ENCODE measurements around the gene S1PR3.

The S1PR3 gene

GRCh38 chr9:88969646-88970373, 21.5 kb upstream of the S1PR3 start:
- DNase-seq: no peak

DNA sequence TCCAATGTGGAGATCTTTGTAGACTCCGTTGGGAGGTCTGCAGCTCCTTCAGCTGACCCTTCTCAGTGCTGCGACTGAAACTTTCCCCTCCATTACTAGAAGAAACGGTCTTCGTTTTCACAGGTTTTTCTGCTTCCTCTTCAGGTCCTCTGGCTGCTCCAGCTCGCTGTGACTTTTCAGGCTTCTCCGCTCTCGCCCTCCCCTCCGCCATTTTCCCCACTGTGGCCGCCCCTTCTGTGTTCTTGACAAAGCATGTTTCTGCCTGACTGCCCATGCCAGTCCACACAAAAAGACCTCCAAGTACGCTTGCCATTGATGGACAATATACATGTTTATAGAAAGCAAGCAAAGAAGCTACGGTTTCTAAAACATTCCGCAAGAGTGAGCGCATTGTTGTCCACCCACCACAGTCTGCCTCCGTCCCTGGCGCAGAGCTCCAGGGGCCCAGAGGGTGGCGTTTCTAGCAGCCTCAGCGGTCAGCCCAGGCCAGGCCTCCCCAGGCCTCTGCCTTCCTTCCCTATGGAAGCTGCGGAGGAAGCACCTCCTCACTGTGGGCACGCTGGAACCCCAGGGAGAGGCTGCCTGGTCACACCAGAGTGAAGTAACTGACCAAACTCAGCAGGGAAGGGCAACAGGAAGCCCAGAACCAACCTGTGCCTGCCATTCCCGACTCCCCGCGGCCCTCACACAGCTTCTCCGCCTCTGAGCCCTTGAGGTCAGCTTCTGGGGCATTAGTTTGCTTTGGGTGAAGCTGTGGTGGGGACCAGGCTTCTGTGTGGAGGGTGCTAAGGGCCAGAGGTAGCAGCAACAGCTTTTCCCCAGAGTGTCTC, 19.9 kb upstream of the S1PR3 start:
- DNase-seq: no peak

DNA sequence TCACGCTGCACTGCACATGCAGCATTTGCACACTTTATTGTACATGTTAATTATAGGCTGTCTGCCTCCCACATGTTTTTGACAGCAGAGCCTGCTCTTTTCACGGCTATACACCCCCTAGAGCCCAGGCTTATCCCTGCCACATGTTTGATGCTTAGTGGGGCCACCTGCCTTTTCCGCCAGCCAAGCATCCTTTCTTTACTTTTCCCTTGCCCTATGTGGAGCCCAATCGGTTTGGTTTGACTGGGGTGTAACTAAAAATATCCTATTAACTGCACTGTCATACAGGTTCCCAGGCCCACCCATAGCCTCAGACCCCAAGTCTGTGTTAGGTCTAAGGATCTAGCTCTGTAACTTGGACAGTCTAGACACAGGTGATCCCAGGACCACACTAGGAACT, 18.9 kb upstream of the S1PR3 start:
- no peak for DNase-seq

GRCh38 chr9:88973281-88974045, 17.8 kb upstream of the S1PR3 start:
- no peak for DNase-seq

- no peak for DNase-seq
Measured at GRCh38 chr9:88974641-88975040, 16.6 kb upstream of the S1PR3 start.

DNA sequence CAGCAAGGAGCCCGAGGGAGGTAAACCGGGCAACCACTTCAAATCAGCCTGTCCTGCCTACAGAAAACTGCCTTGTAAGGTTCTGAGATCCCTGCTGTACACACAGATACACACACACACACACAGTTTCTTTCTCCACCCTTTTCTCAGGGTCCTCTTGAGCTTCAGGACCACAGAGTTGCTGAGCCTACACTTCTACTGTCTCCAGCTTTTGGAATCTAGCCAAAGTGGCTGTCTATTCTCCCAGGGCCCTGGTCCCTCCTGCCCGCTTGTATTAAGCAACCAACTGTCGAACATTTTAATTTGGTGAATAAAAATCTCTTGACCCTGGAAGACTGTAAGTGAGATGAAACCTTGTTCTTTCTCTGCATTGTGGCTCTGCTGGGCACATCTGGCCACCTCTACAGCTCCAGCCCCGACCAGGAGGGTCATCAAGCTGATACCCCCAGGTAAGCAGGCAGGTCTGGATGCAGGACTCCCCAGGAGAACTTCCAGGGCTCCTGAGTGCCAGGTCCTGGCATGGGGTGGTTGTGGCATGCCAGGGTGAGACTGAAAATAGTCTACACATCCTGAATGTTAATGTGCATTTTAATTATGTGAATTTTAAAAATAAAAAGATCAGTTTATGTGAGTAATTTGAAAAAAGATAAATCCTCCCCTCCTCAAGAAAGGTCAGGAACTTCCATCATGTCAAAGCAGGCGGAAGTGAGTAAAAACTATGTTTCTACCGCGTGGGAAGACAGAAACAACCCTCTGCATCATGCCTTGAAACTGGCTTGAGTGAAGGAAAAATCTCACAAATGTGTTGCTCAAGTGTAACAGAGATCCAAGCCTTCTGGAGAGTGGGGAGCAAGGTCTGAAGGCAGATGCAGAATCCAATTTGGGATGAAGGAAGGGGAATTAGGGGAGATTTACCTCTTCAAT, 15.0 kb upstream of the S1PR3 start:
- no peak for DNase-seq

- DNase-seq: no peak
Measured at GRCh38 chr9:88976890-88977257, 14.4 kb upstream of the S1PR3 start.

DNA sequence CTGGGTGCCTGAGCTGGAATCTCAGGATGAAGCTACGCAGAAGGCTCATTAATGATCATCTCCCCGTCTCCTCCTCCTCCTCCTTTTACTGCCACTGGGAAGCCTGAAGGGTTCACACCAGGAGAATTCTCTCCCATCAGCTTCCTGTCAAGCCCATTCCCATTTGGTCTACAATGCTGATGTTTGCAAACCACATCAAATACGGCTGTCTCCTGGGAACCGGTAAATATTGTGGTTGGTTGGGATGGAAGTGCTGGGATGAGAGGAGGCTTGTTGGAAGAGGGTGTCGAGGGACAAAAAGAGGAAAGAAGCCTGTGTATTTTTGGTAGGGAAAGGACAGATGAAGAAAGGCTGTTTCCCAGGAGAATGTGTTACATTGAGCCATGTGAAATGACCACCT, 13.2 kb upstream of the S1PR3 start:
- DNase-seq: no peak

GRCh38 chr9:88979021-88979420, 12.2 kb upstream of the S1PR3 start:
- no peak for DNase-seq

DNA sequence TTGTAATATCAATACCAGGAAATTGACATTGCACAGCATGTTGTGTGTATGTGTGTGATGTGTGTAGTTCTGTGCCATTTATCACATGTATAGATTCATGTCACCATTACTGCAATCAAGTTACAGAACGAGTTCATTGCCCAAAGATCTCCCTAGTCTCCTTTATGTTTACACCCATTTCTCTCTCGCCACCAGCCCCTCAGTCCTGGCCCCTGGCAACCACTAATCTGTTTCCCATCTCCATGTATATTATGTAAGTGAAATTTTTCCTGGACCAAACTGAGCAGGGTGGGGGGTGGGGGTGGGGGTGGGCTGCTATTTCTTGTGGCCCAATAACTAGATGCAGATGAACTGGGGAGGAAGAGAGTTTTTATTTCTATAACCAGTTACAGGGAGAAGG, 11.5 kb upstream of the S1PR3 start:
- no peak for DNase-seq

DNA sequence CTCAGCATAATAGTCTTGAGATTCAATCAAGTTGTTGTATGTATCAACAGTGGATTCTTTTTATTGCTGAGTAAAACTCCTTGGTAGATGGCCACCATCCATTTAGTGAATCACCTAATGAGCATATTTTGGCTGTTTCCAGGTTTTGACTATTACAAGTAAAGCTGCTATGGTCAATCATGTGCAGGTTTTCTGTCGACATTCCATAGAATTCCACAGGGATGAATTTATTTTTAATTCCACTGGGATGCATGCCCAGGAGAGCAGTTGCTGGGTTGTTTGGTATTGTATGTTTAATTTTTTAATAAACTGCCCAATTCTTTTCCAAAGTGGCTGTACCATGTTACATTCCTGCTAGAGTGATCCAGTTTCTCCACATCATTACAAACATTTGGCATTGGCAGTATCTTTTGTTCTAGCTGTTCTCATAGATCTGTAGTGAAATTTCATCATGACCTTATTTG, 10.5 kb upstream of the S1PR3 start:
- no peak for DNase-seq

GRCh38 chr9:88983865-88984542, 7.3 kb upstream of the S1PR3 start:
- DNase-seq: no peak

DNA sequence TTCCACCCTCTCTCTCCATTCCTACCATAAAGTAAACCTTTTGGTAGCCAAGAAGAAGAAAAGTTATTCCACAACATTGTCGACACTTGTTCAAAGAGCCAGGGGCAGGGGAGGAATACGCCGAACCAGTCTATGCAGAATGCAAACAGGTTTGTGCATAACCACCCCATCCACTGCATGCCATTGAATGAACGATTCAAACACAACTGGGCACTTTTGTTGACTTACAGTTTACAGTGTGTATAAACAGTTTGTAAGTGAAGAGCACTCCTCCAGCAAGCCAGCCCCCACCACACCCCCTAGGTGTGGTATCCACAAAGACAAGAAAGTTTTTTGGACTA, 6.8 kb upstream of the S1PR3 start:
- DNase-seq: no peak

- DNase-seq: no peak
Measured at GRCh38 chr9:88985616-88986015, 5.7 kb upstream of the S1PR3 start.

DNA sequence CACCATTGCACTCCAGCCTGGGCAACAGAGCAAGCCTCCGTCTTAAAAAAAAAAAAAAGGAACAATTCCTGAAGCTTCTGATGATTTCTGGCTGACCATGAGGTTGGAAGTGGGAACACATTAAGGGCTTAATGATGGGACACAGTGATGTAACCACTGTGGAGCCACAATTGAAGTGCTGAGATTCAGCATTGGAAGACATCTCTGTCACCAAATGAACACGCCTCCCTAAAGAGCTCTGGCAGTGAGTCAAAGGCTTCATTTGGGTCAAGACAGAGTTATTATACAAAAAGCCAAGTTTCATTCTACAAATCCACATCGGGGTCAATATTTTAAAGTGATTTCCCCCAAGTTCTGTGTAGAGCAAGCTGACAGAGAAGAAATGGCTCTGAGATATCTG, 4.5 kb upstream of the S1PR3 start:
- no peak for DNase-seq

DNA sequence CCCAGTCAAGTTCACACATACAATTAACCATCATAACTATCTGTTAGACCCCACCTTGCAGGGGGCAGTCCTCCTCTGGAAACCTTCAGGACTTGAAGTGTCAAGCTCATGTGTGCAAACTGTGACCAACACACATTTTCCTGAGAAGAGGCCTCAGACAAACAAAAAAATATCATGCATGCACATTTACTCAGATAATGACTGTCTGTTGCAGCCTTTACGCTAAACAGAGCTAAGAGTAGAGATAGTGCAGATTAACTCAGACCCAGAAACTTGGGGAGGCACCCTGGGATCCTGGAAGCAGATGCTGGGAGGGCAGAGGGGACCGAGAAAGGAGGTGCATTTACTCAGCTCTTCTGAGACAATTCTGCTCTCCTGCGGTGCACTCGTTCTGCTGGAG, 3.6 kb upstream of the S1PR3 start:
- DNase-seq: no peak

DNA sequence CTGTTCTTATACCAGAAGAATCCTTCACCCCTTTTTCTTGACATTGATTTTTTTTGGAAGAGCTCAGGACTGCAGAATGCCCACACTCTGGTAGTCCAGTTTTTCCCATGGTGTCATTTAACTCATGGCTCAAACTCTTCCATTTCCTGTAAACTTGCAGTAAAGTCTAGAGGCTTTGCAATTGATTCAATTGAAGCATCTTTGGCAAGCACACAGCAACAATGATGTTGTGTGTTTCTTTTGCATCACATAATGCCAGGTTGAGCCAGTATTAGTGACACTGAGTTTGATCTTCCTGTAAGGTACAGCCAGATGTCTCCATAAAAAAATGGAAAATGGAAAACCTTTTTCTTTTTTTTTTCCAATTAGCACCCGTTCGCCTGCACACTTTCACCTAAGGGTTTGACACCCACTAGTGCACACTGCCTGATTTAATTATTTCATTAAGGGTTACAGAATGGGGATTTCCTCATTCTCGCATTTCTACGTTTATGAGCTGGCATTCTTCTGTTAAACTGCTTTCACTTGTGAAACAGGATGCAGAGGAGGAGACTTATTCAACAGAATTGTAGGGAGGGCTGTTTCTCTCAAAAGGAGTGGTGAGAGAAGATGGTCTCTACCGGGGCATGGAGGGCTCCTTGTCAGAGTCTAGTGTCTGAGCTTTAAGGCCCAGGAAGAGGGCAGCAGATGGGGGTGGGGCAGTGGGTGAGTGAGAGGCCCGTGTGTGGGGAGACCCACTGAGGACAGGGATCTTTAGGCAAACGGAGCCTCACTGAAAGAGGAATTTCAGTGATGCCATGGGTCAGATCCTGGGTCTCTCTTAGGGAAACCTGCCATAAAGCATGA, 2.2 kb upstream of the S1PR3 start:
- no peak for DNase-seq

- DNase-seq: no peak
Measured at GRCh38 chr9:88990041-88990728, 1.1 kb upstream of the S1PR3 start.

DNA sequence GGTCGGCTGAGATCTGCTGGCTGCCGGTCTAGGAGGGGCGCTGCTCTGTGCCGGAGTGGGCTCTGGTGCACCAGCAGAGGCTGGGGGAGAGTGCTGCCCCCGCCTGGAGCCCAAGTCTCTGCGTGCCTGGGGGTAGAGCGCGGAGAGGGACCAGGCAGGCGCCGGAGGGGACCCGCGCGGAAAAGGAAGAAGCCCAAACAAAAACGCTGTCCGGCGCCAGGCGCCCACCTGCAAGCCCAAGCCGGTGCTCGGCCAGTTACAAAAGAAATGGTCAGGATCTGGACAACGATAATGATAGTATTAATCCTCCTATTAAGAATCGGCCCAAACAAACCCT, 571 bp upstream of the S1PR3 start:
- no peak for DNase-seq

GRCh38 chr9:88992556-88992955, 1.3 kb downstream of the S1PR3 start:
- DNase-seq: no peak

GRCh38 chr9:88993327-88993726, 2.1 kb downstream of the S1PR3 start:
- no peak for DNase-seq

All from NCI-H748 treated with DMSO at 0.1 percent for 48 hours (cell line).